Karpas-422 (cell line): Measurements from ENCODE around the gene IL6ST. TPM values are rescaled to one million over a fixed set of nuclear protein-coding genes. Genes with fewer than 3 reads are reported as not detected.
"Not testable (repeated sequence)": the region's sequence is repeated elsewhere in the genome, so short reads cannot be mapped to it uniquely, and the experiment has no call there.

ENCODE experiments used
- DNase-seq: peaks from one replicate; pipeline ENCODE4 v3.0.0-alpha.2; 2015
- H2AFZ ChIP-seq: fragments of 200-600 bp; sonication (generic); 2 replicates; pipeline ENCODE4 v1.6.1; 2014; ENCODE audit warnings: antibody characterized with exemption, low read length, mixed read lengths
- H3K27ac ChIP-seq: fragments of 200-600 bp; sonication (generic); 2 replicates; pipeline ENCODE4 v1.5.1; 2014; ENCODE audit warnings: mild to moderate bottlenecking, low read length, moderate library complexity
- H3K27me3 ChIP-seq: fragments of 200-600 bp; sonication (generic); 2 replicates; pipeline ENCODE4 v1.6.1; 2014; ENCODE audit warnings: low read length, mixed read lengths
- H3K36me3 ChIP-seq: fragments of 200-600 bp; sonication (generic); 2 replicates; pipeline ENCODE4 v1.6.1; 2014; ENCODE audit warnings: low read length, mixed read lengths; ENCODE audit not compliant: insufficient read depth
- H3K4me1 ChIP-seq: fragments of 200-600 bp; sonication (generic); 2 replicates; pipeline ENCODE4 v1.6.1; 2014; ENCODE audit warnings: mild to moderate bottlenecking, low read length, mixed read lengths
- H3K4me2 ChIP-seq: fragments of 200-600 bp; sonication (generic); 2 replicates; pipeline ENCODE4 v1.6.1; 2014; ENCODE audit warnings: low read length, low read depth, mild to moderate bottlenecking; ENCODE audit not compliant: poor library complexity, severe bottlenecking
- H3K4me3 ChIP-seq: fragments of 200-600 bp; sonication (generic); 2 replicates; pipeline ENCODE4 v1.5.1; 2014; ENCODE audit warnings: mild to moderate bottlenecking, antibody characterized with exemption, low read length, mixed read lengths
- H3K79me2 ChIP-seq: fragments of 200-600 bp; sonication (generic); 2 replicates; pipeline ENCODE4 v1.6.1; 2014; ENCODE audit warnings: mild to moderate bottlenecking, low read length, mixed read lengths
- H3K9ac ChIP-seq: fragments of 200-600 bp; sonication (generic); 2 replicates; pipeline ENCODE4 v1.6.0; 2014; ENCODE audit warnings: low read length
- H3K9me2 ChIP-seq: fragments of 200-600 bp; sonication (generic), shearing (Covaris generic); replicated peaks from 2 replicates; pipeline ENCODE4 v1.6.0; 2014; ENCODE audit warnings: mild to moderate bottlenecking, low read length, moderate library complexity; ENCODE audit not compliant: insufficient read depth
- H3K9me3 ChIP-seq: fragments of 300-700, 200-600 bp; sonication (generic); 2 replicates; pipeline ENCODE4 v1.6.1; 2014; ENCODE audit warnings: low read length, mixed read lengths
- H4K20me1 ChIP-seq: fragments of 200-600 bp; sonication (generic); 2 replicates; pipeline ENCODE4 v1.6.1; 2014; ENCODE audit warnings: mild to moderate bottlenecking, antibody characterized with exemption, low read length, low read depth; ENCODE audit not compliant: insufficient read depth
- total RNA-seq: library from RNA; depleted of rRNA; stranded (reverse); fragments of >200 nt; shearing (Covaris generic); gene quantifications from 2 replicates; pipeline ENCODE4 v1.2.3, GENCODE V29; 2014; ENCODE audit warnings: low replicate concordance

The IL6ST gene
- total RNA-seq, 1 experiment from 2014 or later = 1.5 TPM

DNA sequence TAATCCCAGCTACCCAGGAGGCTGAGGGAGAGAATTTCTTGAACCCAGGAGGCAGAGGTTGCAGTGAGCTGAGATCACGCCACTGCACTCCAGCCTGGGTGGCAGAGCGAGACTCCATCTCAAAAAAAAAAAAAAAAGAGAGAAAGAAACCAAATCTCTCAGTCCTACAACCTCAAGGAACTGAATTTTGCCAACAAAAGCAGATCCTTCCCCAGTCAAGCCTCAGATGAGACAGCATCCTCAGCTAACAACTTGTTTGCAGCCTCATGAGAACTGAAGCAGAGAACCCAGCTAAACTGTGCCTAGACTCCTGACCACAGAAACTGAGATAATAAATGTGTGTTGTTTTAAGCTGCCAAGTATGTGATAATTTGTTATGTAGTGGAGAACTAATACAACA lies 7.5 kb upstream of the IL6ST start:
- Histone ChIP-seq H3K36me3 (no peaks in the 10 kb centered on the region), H3K27me3 (no peaks in the 10 kb centered on the region), H2AFZ (no peak overlapping the region), H3K4me2 (no peak overlapping the region), H3K4me3 (no peak overlapping the region), H3K79me2 (no peaks in the 10 kb centered on the region), H3K9ac (no peak overlapping the region), H3K27ac (no peak overlapping the region), H3K4me1 (0 out of 2 replicates have a peak, but pooled peaks cover 5% of the 10 kb centered on the region), H3K9me3 (no peaks in the 10 kb centered on the region), H4K20me1 (no peaks in the 10 kb centered on the region), H3K9me2 (no peaks in the 10 kb centered on the region)
- no peak for DNase-seq

DNA sequence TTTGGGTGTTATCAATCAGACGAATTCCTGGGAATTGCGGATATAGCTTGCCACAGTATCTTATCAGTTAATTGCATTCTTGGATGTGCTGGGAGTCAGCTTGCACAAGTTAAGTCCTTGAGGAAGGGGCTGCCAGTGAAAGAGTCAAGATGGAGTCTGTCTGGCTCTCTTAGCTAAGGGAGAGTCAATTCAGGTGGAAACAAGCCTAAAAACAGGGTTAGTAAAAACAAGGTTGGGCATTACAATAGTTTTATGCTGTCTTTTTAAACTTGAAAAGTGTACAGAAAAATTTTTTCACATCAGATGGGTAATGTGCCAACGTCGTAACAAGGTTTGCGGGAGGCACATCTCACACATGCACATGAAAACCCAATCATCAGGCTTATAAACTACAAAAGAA lies 5.5 kb upstream of the IL6ST start:
- not testable (repeated sequence) for H3K79me2 ChIP-seq, H3K4me3 ChIP-seq, DNase-seq, H3K36me3 ChIP-seq, H3K9ac ChIP-seq, H4K20me1 ChIP-seq, H3K27me3 ChIP-seq, H3K9me2 ChIP-seq, H3K4me2 ChIP-seq, H3K9me3 ChIP-seq, H2AFZ ChIP-seq, H3K27ac ChIP-seq, H3K4me1 ChIP-seq

DNA sequence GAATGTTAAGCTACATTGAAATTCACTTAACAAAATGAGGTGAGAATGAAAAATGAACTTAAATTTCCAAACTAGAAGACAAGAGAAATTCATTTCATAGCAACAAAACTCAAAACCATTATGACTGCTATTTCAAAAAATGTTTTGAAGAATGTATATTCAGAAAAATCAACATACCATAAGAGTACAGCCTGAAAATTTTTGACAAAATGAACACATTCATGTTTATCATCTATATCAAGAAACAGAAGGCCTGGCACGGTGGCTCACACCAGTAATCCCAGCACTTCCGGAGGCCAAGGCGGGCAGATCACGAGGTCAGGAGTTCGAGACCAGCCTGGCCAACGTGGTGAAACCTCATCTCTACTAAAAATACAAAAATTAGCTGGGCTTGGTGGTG lies 4.2 kb upstream of the IL6ST start:
- DNase-seq = no peak
- Histone ChIP-seq H3K4me2 (no peak overlapping the region), H3K9me3 (no peaks in the 10 kb centered on the region), H3K27me3 (no peaks in the 10 kb centered on the region), H3K9ac (no peak overlapping the region), H3K79me2 (no peaks in the 10 kb centered on the region), H3K4me3 (no peak overlapping the region), H3K4me1 (peaks cover 11% of the 10 kb centered on the region), H3K9me2 (no peaks in the 10 kb centered on the region), H3K36me3 (no peaks in the 10 kb centered on the region), H2AFZ (no peak overlapping the region), H3K27ac (no peak overlapping the region), H4K20me1 (no peaks in the 10 kb centered on the region)

DNA sequence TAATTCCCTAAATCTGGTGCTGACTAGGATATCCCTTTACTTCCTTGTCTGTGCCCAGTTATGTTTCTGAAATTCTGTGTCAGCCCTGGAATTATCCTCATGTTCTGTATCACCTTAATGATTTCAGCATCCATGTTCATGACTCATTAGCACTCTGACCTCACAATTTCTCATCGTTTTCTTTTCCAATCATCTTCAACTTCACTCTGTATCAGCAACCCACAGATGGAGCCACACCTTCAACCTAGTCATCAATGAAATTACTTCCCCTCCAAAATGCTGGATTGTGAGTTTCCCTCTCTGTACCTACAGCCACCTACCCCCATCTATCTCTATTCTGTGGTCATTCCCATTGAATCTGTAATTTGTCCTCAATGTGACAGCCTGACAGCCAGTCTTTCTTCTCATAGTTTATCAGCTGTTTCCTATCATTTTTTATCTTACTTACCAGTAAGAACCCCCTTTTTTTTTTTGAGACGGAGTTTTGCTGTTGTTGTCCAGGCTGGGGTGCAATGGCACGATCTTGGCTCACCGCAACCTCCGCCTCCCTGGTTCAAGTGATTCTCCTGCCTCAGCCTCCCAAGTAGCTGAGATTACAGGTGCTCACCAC lies 3.1 kb upstream of the IL6ST start:
- H3K27me3 ChIP-seq = no peaks in the 10 kb centered on the region
- H3K27ac ChIP-seq = no peak overlapping the region
- no peak for DNase-seq
- no peaks in the 10 kb centered on the region for H3K9me3 ChIP-seq
- no peak overlapping the region for H3K9ac ChIP-seq
- H4K20me1 ChIP-seq = no peaks in the 10 kb centered on the region
- no peak overlapping the region for H2AFZ ChIP-seq
- peaks cover 12% of the 10 kb centered on the region for H3K4me1 ChIP-seq
- H3K9me2 ChIP-seq = no peaks in the 10 kb centered on the region
- no peaks in the 10 kb centered on the region for H3K36me3 ChIP-seq
- H3K4me3 ChIP-seq = no peak overlapping the region
- no peak overlapping the region for H3K4me2 ChIP-seq
- H3K79me2 ChIP-seq = no peaks in the 10 kb centered on the region

DNA sequence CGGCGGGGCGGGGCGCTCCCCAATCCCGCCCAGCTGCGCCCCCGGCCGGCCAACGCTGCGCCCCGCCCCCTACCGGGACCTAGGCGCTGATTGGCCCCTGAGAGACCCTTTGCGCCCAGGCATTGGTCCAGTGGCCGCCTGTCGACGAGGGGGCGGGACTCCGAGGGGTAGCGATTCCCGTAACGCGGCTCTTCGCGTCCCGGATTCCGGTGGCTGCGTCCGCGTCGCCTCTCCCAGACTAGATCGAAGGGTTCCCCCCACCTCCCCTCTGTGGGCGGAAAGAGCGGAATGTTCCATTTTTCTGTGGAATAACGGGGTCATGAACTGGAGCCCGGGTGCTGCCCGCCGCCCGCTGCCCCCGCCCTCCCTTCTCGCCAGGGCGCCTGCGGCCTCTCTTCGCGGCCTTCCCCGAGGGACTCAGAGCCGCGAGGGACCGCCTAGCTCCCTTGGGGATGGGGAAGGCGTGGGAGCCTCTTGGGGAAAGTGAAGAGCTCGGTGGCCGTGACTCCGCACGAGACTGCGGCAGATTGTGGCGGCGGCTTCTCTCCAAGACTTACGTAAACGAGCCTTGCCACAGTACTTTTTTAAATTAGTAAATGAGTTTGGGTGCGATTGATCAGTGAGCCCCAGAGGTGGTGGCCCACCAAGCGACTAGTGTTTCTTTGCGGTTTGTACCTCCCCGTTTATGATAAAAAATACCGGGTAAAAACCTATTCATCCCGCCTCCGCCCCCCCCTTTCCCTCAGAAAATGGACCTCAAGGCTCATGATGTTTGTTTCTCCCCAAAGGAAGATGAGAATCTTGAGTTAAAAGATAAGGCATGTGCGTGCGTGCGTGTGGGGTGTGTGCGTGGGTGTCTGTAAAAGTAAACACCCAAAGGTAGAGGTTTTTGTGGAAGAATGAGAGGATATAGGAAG lies 493 bp upstream of the IL6ST start:
- no peaks in the 10 kb centered on the region for H3K79me2 ChIP-seq
- no peaks in the 10 kb centered on the region for H3K9me2 ChIP-seq
- H3K9ac ChIP-seq = peak overlapping the region; percentile 75
- peak overlapping the region; percentile 77 for H3K4me2 ChIP-seq
- peak overlapping the region; percentile 74 for H3K4me3 ChIP-seq
- no peak overlapping the region for H3K27ac ChIP-seq
- H3K36me3 ChIP-seq = no peaks in the 10 kb centered on the region
- peak overlapping the region; percentile 94 for H2AFZ ChIP-seq
- H3K4me1 ChIP-seq = peaks cover 12% of the 10 kb centered on the region
- no peaks in the 10 kb centered on the region for H3K27me3 ChIP-seq
- no peaks in the 10 kb centered on the region for H4K20me1 ChIP-seq
- DNase-seq = peak; percentile 96
- no peaks in the 10 kb centered on the region for H3K9me3 ChIP-seq

DNA sequence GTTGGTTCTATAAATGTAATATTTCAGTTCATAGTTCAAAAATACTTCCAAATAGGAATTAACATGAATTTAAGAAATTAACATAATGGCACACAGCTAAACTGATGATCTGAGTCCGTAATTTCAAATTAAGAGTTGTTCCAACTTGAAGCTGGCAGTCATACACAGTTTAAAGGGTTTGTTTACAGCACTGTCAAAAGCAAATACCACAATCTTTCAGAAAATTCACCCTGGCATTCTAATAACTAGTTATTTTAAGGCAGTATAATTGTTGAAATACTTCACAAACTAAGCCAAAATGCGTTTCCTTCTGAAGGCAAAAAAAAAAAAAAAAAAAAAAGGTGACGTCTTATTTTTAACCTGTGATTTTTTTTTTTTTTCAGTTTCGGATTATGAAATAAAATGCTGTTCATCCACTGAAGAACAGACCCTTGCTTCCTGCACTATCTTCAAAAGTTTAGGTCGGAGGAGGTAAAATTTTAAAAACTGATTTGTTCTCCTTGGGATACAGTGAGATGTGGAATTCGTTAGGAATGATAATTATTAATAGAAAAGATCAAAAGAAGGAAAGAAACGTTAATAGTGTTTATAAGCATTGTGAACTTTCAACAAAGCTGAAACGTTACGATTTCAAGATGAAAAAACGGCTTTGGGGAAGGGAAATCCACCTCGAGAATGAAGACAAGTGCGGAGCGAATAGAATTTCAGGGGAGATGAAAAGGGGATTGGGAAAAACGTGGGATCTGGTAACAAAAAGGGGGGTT lies 850 bp downstream of the IL6ST start:
- H3K79me2 ChIP-seq = no peaks in the 10 kb centered on the region
- peak overlapping the region; percentile 75 for H3K9ac ChIP-seq
- no peaks in the 10 kb centered on the region for H4K20me1 ChIP-seq
- peak overlapping the region; percentile 74 for H3K4me3 ChIP-seq
- DNase-seq = peak; percentile 62
- no peak overlapping the region for H3K27ac ChIP-seq
- peak overlapping the region; percentile 77 for H3K4me2 ChIP-seq
- no peaks in the 10 kb centered on the region for H3K9me3 ChIP-seq
- peaks cover 12% of the 10 kb centered on the region for H3K4me1 ChIP-seq
- H2AFZ ChIP-seq = peak overlapping the region; percentile 90
- H3K36me3 ChIP-seq = no peaks in the 10 kb centered on the region
- no peaks in the 10 kb centered on the region for H3K27me3 ChIP-seq
- no peaks in the 10 kb centered on the region for H3K9me2 ChIP-seq

DNA sequence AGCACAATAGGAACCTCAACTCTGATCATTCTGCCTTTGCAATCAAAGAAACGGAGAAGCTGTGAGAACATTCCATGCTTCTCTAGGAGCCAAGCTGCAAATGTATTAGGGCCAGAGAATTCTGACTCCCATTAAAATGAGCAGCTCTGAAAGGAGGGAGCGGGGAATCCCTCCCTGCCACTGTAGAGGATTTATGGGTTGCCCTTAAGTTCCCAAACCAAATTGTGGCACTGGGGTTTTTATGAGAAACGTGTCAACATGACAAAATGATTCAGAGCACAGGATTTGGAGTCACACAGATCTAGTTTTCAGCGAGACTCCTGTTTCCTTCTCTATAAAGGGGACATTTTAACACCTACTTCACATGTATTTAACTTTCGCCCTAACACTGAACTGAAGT lies 1.8 kb downstream of the IL6ST start:
- H2AFZ ChIP-seq = no peak overlapping the region
- no peak overlapping the region for H3K9ac ChIP-seq
- H3K27ac ChIP-seq = no peak overlapping the region
- H3K9me2 ChIP-seq = no peaks in the 10 kb centered on the region
- H3K4me1 ChIP-seq = peaks cover 12% of the 10 kb centered on the region
- no peaks in the 10 kb centered on the region for H3K9me3 ChIP-seq
- no peaks in the 10 kb centered on the region for H3K36me3 ChIP-seq
- no peaks in the 10 kb centered on the region for H3K79me2 ChIP-seq
- no peak for DNase-seq
- no peak overlapping the region for H3K4me2 ChIP-seq
- no peaks in the 10 kb centered on the region for H3K27me3 ChIP-seq
- no peak overlapping the region for H3K4me3 ChIP-seq
- no peaks in the 10 kb centered on the region for H4K20me1 ChIP-seq
